K562 (cell line): ENCODE results near the gene CTCFL. TPM values are rescaled to one million over a fixed set of nuclear protein-coding genes. Genes with fewer than 3 reads are reported as not detected.

Experiments
- ATAC-seq: fragments of 200-7000 bp; cut with Tn5 transposase; 3 replicates; pipeline ENCODE4 v1.9.1; 2020; ENCODE audit warnings: moderate library complexity
- BruUV-seq: library from RNA; stranded (reverse); fragments of 400-500 nt; replicated peaks from 2 replicates; lab custom pipeline; 2021; lab: Mats Ljungman, UMichigan
- CTCF ChIA-PET: fragments of 300-600 bp; formaldehyde crosslinking; extraction: SDS; loops from one replicate; lab custom pipeline; 2021; ENCODE audit warnings: low intra/inter-chr PET ratio; lab: Yijun Ruan, JAX
- POLR2A ChIA-PET: fragments of 300-600, 350-650 bp; sonication (Branson Sonifier 250); formaldehyde crosslinking; extraction: SDS; loops from one replicate; lab custom pipeline; 2021; ENCODE audit warnings: antibody characterized with exemption, inconsistent platforms; lab: Yijun Ruan, JAX
- DNase-seq, 4 experiments: peaks; one replicate each; pipeline versions ENCODE4 v3.0.0 to v3.0.0-alpha.2; 2011 to 2018; ENCODE audit warnings: low spot score in 3 of 4, mixed read lengths in 3 of 4; ENCODE audit errors: extremely low read depth in 1 of 4
- FAIRE-seq: peaks from 2 replicates; lab custom pipeline; 2011; peaks lifted over from hg19 to GRCh38; lab: Jason Lieb, UNC
- H2AFZ ChIP-seq: 2 replicates; pipeline ENCODE4 v1.6.0; 2011; ENCODE audit warnings: low read depth, low read length, control low read depth, inconsistent platforms
- H3K27ac ChIP-seq: fragments of 200-600 bp; 3 replicates; pipeline ENCODE4 v1.8.0; 2011; ENCODE audit warnings: low read depth, mild to moderate bottlenecking, control low read depth, inconsistent platforms, low read length, moderate library complexity, mixed read lengths; ENCODE audit errors: extremely low read depth
- H3K27me3 ChIP-seq, 2 experiments: fragments of 300-600 bp in 1 of 2; 2 replicates in 1 of 2; 3 replicates in 1 of 2; pipeline versions ENCODE4 v1.6.0 to v1.8.0; 2011; ENCODE audit warnings: inconsistent platforms in 2 of 2, low read length in 2 of 2, mild to moderate bottlenecking in 1 of 2, mixed read lengths in 1 of 2, moderate library complexity in 1 of 2; ENCODE audit not compliant: control insufficient read depth in 2 of 2, insufficient read depth in 2 of 2
- H3K36me3 ChIP-seq: fragments of 300-600 bp; 3 replicates; pipeline ENCODE4 v1.8.0; 2011; ENCODE audit warnings: mild to moderate bottlenecking, low read length, inconsistent platforms; ENCODE audit not compliant: control insufficient read depth, insufficient read depth
- H3K4me1 ChIP-seq, 2 experiments: fragments of 200-600 bp in 1 of 2; replicated peaks in 1 of 2; 2 replicates in 1 of 2; 3 replicates in 1 of 2; pipeline versions ENCODE4 v1.5.1 to v1.8.0; 2011; ENCODE audit warnings: inconsistent platforms in 2 of 2, low read length in 2 of 2, mild to moderate bottlenecking in 1 of 2, mixed read lengths in 1 of 2, moderate library complexity in 1 of 2; ENCODE audit not compliant: control insufficient read depth in 2 of 2, insufficient read depth in 2 of 2
- H3K4me2 ChIP-seq: 2 replicates; pipeline ENCODE4 v1.6.1; 2011; ENCODE audit warnings: low read length, control low read depth, inconsistent platforms, mixed read lengths; ENCODE audit not compliant: insufficient read depth
- H3K4me3 ChIP-seq: fragments of 200-600 bp; sonication (generic), shearing (Covaris generic); 2 replicates; pipeline ENCODE4 v1.5.1; 2016; ENCODE audit warnings: control low read depth, inconsistent platforms
- H3K79me2 ChIP-seq: fragments of 200-600 bp; 3 replicates; pipeline ENCODE4 v1.8.0; 2011; ENCODE audit warnings: low read length, inconsistent platforms; ENCODE audit not compliant: control insufficient read depth, insufficient read depth
- H3K9ac ChIP-seq, 2 experiments: 2 replicates each; pipeline versions ENCODE4 v1.6.0 to v1.6.1; 2011; ENCODE audit warnings: low read depth in 2 of 2, low read length in 2 of 2, control low read depth in 1 of 2, inconsistent platforms in 1 of 2, mild to moderate bottlenecking in 1 of 2, mixed read lengths in 1 of 2; ENCODE audit not compliant: insufficient read depth in 1 of 2
- H3K9me1 ChIP-seq: one replicate; pipeline ENCODE4 v1.6.0; 2011; ENCODE audit warnings: inconsistent platforms, mild to moderate bottlenecking, low read length, moderate library complexity; ENCODE audit not compliant: control insufficient read depth, insufficient read depth
- H3K9me3 ChIP-seq: replicated peaks from 2 replicates; pipeline ENCODE4 v1.5.1; 2011; ENCODE audit warnings: low read depth, low read length, inconsistent platforms; ENCODE audit not compliant: control insufficient read depth, insufficient read depth
- H4K20me1 ChIP-seq: replicated peaks from 2 replicates; pipeline ENCODE4 v1.6.1; 2011; ENCODE audit warnings: low read length, inconsistent platforms, mixed read lengths; ENCODE audit not compliant: control insufficient read depth, insufficient read depth
- CBX2 ChIP-seq: fragments of 200-600 bp; sonication (generic); IDR thresholded peaks from one replicate; pipeline ENCODE4 v1.6.1; 2012; ENCODE audit warnings: mild to moderate bottlenecking, low read length, inconsistent platforms; ENCODE audit not compliant: insufficient read depth, poor library complexity, severe bottlenecking
- DMBX1 ChIP-seq: fragments of 250-450 bp; sonication (Bioruptor Pico); IDR thresholded peaks from 2 replicates; pipeline ENCODE4 v1.8.0; 2022; ENCODE audit warnings: inconsistent platforms, mild to moderate bottlenecking, moderate library complexity, borderline replicate concordance
- PRPF4 ChIP-seq: fragments of 200-400 bp; formaldehyde crosslinking; IDR thresholded peaks from one replicate; pipeline ENCODE4 v1.6.1; 2017; ENCODE audit warnings: low read length, low read depth, mild to moderate bottlenecking; ENCODE audit not compliant: insufficient read depth, poor library complexity, severe bottlenecking
- ZKSCAN8 ChIP-seq: fragments of 200-800 bp; sonication (Bioruptor generic); IDR thresholded peaks from 2 replicates; pipeline ENCODE4 v1.6.1; 2016; ENCODE audit warnings: missing genetic modification characterization, missing compliant biosample characterization
- WGBS: fragments of 100-300 bp; shearing (Covaris generic); methylation state at CpG from one replicate; pipeline ENCODE4 v1.1.6; 2016; ENCODE audit warnings: low coverage, mixed read lengths; ENCODE audit not compliant: insufficient coverage; ENCODE audit errors: missing lambda C conversion rate; 5-methylcytosine and 5-hydroxymethylcytosine counted together
- in situ Hi-C: fragments of 300-500 bp; cut with MboI; formaldehyde crosslinking; loops from 4 replicates; pipeline ENCODE4 v1.15.0; 2018; ENCODE audit warnings: inconsistent platforms, mixed read lengths
- intact Hi-C: fragments of 100-400 bp; cut with micrococcal nuclease; formaldehyde crosslinking; loops from 2 replicates; pipeline ENCODE4 v1.14.2; 2022
- polyA plus RNA-seq, 8 experiments: library from polyadenylated mRNA; depleted of rRNA in 4 of 8; stranded (reverse) in 5 of 8; unstranded in 3 of 8; fragments of >200 nt; fragmentation: Nextera tagmentation in 2 of 8; fragmentation: Illumina TruSeq in 1 of 8; extraction: Ambion mirVana in 2 of 8; extraction: Trizol in 1 of 8; gene quantifications; 2 replicates each; pipeline versions ENCODE4 v1.2.1 to v1.2.3, GENCODE V29; 2011 to 2014; ENCODE audit warnings: inconsistent platforms in 1 of 8, missing spikeins in 1 of 8
- total RNA-seq, 7 experiments: library from RNA; depleted of rRNA in 6 of 7; stranded (reverse); fragments of >200 nt in 6 of 7; fragmentation: Illumina TruSeq in 2 of 7; extraction: Trizol in 2 of 7; gene quantifications; 2 replicates each; pipeline versions ENCODE4 v1.2.1 to v1.2.3, GENCODE V29; 2011 to 2021; ENCODE audit warnings: low replicate concordance in 1 of 7
- TF ChIP-seq, protein P1 (sequence below), 3 experiments: fragments of 200-800 bp in 1 of 3; fragments of 250-450 bp in 1 of 3; fragments of 450-650 bp in 1 of 3; sonication (Bioruptor Pico) in 1 of 3; sonication (Bioruptor generic) in 1 of 3; formaldehyde crosslinking in 1 of 3; IDR thresholded peaks; 2 replicates each; pipeline versions ENCODE4 v1.6.1 to v1.8.0; 2016 to 2022; ENCODE audit warnings: mild to moderate bottlenecking in 2 of 3, missing genetic modification characterization in 2 of 3, missing compliant biosample characterization in 1 of 3, moderate library complexity in 1 of 3

Gene CTCFL
- total and polyA plus RNA-seq, 9 of the 15 experiments (the other 6 are each of a cell fraction or from before 2014, with no cell fraction given), result 42.4 to 188 (median 111) TPM

DNA sequence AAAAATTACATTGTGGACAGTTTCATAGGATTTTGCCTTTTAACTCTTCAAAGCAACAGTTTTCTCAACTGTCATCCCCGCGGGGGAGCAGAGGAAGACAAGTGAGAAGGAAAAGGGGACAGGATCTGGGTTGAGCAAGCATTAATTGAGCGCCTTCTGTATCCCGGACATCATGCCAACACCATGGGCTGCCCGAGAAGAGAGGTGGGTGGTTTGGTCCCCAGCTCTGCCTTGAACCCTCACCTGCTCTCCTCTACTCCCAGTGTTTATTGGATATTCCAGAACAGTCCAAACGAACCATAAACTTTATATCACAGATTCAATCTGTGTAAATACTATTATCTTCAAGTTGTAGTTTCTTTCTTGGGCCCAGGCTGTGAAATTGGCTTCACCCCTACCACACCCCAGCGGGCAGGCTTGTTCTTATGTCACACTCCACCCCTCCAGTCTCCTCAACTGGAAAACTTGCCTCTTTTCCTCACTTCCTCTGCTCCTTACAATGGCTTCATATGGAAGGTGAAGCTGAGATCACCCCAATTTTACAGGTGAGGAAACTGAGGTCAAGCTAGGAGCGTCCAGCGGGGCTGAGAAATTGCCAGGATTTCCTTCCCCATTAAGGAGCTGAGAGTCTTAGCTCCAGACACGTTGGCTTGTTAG, 42.0 kb upstream of the CTCFL start:
- ChIA-PET POLR2A (interaction anchor here (0.9 to 1.0 kb wide), 2 partner anchors 9 to 12 kb away, joined by 4 to 6 read pairs; no protein-coding TSS in a partner anchor), CTCF (no interaction called here)
- H3K4me2 ChIP-seq, result no peak overlapping the region
- TF ChIP-seq PRPF4 (no peak), ZKSCAN8 (CRISPR knock-in tag) (peak; percentile 78; the same call in 1 of the 2 replicates), CBX2 (no peak), DMBX1 (CRISPR knock-in tag) (no peak)
- TF ChIP-seq, protein P1, sequence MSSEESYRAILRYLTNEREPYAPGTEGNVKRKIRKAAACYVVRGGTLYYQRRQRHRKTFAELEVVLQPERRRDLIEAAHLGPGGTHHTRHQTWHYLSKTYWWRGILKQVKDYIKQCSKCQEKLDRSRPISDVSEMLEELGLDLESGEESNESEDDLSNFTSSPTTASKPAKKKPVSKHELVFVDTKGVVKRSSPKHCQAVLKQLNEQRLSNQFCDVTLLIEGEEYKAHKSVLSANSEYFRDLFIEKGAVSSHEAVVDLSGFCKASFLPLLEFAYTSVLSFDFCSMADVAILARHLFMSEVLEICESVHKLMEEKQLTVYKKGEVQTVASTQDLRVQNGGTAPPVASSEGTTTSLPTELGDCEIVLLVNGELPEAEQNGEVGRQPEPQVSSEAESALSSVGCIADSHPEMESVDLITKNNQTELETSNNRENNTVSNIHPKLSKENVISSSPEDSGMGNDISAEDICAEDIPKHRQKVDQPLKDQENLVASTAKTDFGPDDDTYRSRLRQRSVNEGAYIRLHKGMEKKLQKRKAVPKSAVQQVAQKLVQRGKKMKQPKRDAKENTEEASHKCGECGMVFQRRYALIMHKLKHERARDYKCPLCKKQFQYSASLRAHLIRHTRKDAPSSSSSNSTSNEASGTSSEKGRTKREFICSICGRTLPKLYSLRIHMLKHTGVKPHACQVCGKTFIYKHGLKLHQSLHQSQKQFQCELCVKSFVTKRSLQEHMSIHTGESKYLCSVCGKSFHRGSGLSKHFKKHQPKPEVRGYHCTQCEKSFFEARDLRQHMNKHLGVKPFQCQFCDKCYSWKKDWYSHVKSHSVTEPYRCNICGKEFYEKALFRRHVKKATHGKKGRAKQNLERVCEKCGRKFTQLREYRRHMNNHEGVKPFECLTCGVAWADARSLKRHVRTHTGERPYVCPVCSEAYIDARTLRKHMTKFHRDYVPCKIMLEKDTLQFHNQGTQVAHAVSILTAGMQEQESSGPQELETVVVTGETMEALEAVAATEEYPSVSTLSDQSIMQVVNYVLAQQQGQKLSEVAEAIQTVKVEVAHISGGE (CRISPR knock-in tag; IDR thresholded peaks at IDR 0.05), result peak in 1 of 3 experiments; percentile 37; a peak in 1 of 6 replicates
- H3K4me1 ChIP-seq, result peaks cover 0 to 11% of the 10 kb centered on the region in 2 experiments; a peak in 3 of 5 replicates
- WGBS, result 19% methylated on average over 10 of the region's 10 CpGs
- H3K79me2 ChIP-seq, result no peaks in the 10 kb centered on the region
- H3K36me3 ChIP-seq, result no peaks in the 10 kb centered on the region
- no peak for ATAC-seq
- no peaks in the 10 kb centered on the region for H3K9me1 ChIP-seq
- no TSS peak for BruUV-seq
- H3K4me3 ChIP-seq, result no peak overlapping the region
- H4K20me1 ChIP-seq, result no peaks in the 10 kb centered on the region
- H3K9ac ChIP-seq, result no peak overlapping the region
- intact Hi-C loops (no loop called here), in situ Hi-C loops (no loop called here)
- no peaks in the 10 kb centered on the region for H3K9me3 ChIP-seq
- no peak for DNase-seq
- H2AFZ ChIP-seq, result no peak overlapping the region
- H3K27me3 ChIP-seq, result peaks cover 0 to 12% of the 10 kb centered on the region in 2 experiments; a peak in 1 of 5 replicates
- no peak overlapping the region for H3K27ac ChIP-seq
- no peak for FAIRE-seq
